Activated T-cell treated with anti-CD3 and anti-CD28 coated beads, Interleukin-2, amount 50 U/mL, for 24 hours (primary cell): ENCODE data around the gene HMGN1.

Source experiments
- DNase-seq: peaks from one replicate; pipeline ENCODE4 v3.0.0-alpha.2; 2020
- H3K27ac Mint-ChIP-seq: 2 replicates; pipeline ENCODE4 v1.8.0; 2020; ENCODE audit warnings: mild to moderate bottlenecking, mixed read lengths
- H3K27me3 Mint-ChIP-seq: 2 replicates; pipeline ENCODE4 v1.8.0; 2020; ENCODE audit warnings: mixed read lengths
- H3K36me3 Mint-ChIP-seq: 2 replicates; pipeline ENCODE4 v1.8.0; 2020; ENCODE audit warnings: low read depth, mixed read lengths
- H3K4me1 Mint-ChIP-seq: 2 replicates; pipeline ENCODE4 v1.8.0; 2020; ENCODE audit warnings: low read depth, mixed read lengths
- H3K4me3 Mint-ChIP-seq: 2 replicates; pipeline ENCODE4 v1.8.0; 2020; ENCODE audit warnings: mild to moderate bottlenecking, moderate library complexity, mixed read lengths
- H3K9me3 Mint-ChIP-seq: 2 replicates; pipeline ENCODE4 v1.8.0; 2020; ENCODE audit warnings: mixed read lengths

Gene HMGN1

GRCh38 chr21:39349211-39350093, 564 bp upstream of the HMGN1 start:
- peak; percentile 97 for DNase-seq
- H3K4me3 Mint-ChIP-seq: peak overlapping the region; percentile 98
- H3K27me3 Mint-ChIP-seq: peaks cover 3% of the 10 kb centered on the region
- H3K27ac Mint-ChIP-seq: peak overlapping the region; percentile 99
- H3K9me3 Mint-ChIP-seq: no peaks in the 10 kb centered on the region
- H3K4me1 Mint-ChIP-seq: peaks cover 40% of the 10 kb centered on the region
- peaks cover 42% of the 10 kb centered on the region for H3K36me3 Mint-ChIP-seq

GRCh38 chr21:39348040-39348354, 891 bp downstream of the HMGN1 start:
- Mint-ChIP-seq H3K27ac (peak overlapping the region; percentile 91), H3K9me3 (no peaks in the 10 kb centered on the region), H3K27me3 (peaks cover 3% of the 10 kb centered on the region), H3K36me3 (peaks cover 54% of the 10 kb centered on the region), H3K4me3 (peak overlapping the region; percentile 89), H3K4me1 (peaks cover 48% of the 10 kb centered on the region)
- DNase-seq: no peak

GRCh38 chr21:39347537-39347936, 1.4 kb downstream of the HMGN1 start:
- peaks cover 48% of the 10 kb centered on the region for H3K4me1 Mint-ChIP-seq
- H3K4me3 Mint-ChIP-seq: peak overlapping the region; percentile 89
- H3K27me3 Mint-ChIP-seq: no peaks in the 10 kb centered on the region
- H3K27ac Mint-ChIP-seq: peak overlapping the region; percentile 91
- no peaks in the 10 kb centered on the region for H3K9me3 Mint-ChIP-seq
- DNase-seq: no peak
- H3K36me3 Mint-ChIP-seq: peaks cover 59% of the 10 kb centered on the region

DNA sequence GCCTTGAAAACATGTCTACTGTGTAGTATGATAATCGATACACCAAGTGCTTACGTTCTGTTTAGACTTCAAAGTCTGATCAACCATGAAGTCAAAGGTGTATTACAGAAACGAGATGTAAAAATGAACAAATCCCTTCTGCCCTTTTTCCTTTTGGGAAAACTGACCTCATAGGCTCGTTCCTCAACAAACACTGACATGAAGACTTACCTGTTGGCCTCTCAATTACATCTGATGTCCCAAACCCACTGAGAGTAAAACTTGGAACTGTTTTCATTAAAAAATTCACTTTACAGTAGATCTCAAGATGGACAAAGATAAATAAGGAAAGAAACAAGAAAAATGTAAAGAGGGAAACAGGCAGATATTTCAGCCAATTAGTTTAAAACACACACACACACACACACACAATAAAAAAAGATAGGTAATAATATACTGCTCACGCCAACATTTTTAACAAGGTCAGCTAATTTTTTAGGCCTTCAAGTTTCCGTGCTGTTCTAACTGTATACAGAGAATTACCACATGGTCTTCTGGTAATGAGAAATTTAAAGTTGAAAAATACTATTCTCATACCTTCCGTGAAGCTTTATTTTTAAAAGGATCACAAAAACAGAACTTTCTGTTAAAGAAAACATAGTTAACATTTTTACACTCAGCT, 2.1 kb downstream of the HMGN1 start:
- H3K36me3 Mint-ChIP-seq: peaks cover 66% of the 10 kb centered on the region

DNA sequence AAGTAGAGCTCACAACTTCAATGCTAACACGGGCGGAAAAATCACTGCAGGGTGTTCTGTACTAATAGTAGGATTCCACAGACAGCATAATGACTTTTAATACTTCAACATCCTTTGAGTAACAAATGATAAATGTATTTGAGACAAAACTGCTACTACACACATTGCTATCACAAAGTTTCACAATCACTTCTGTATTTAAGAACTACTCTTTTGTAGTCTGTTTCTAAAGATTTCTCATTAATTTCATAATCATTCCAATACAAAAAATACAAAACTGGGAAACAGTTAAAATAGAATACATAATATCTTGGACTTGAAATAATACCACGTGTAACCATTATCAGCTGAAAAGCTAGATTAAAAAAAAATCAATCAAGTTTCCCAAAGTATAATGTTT, 2.7 kb downstream of the HMGN1 start:
- DNase-seq: no peak
- peaks cover 72% of the 10 kb centered on the region for H3K36me3 Mint-ChIP-seq
- H3K27me3 Mint-ChIP-seq: no peaks in the 10 kb centered on the region
- peak overlapping the region; percentile 87 for H3K27ac Mint-ChIP-seq
- H3K4me3 Mint-ChIP-seq: peak overlapping the region; percentile 89
- H3K9me3 Mint-ChIP-seq: no peaks in the 10 kb centered on the region
- peaks cover 48% of the 10 kb centered on the region for H3K4me1 Mint-ChIP-seq

More for the DNA sequence above, 2.1 kb downstream of the HMGN1 start:
- peaks cover 48% of the 10 kb centered on the region for H3K4me1 Mint-ChIP-seq
- H3K27me3 Mint-ChIP-seq: no peaks in the 10 kb centered on the region
- H3K9me3 Mint-ChIP-seq: no peaks in the 10 kb centered on the region
- H3K27ac Mint-ChIP-seq: peak overlapping the region; percentile 87
- peak overlapping the region; percentile 89 for H3K4me3 Mint-ChIP-seq
- DNase-seq: no peak

- H3K9me3 Mint-ChIP-seq: no peaks in the 10 kb centered on the region
- peak overlapping the region; percentile 87 for H3K27ac Mint-ChIP-seq
- no peaks in the 10 kb centered on the region for H3K27me3 Mint-ChIP-seq
- H3K4me1 Mint-ChIP-seq: peaks cover 45% of the 10 kb centered on the region
- H3K36me3 Mint-ChIP-seq: peaks cover 78% of the 10 kb centered on the region
- H3K4me3 Mint-ChIP-seq: peak overlapping the region; percentile 89
- DNase-seq: no peak
Measured at GRCh38 chr21:39345440-39345839, 3.4 kb downstream of the HMGN1 start.

DNA sequence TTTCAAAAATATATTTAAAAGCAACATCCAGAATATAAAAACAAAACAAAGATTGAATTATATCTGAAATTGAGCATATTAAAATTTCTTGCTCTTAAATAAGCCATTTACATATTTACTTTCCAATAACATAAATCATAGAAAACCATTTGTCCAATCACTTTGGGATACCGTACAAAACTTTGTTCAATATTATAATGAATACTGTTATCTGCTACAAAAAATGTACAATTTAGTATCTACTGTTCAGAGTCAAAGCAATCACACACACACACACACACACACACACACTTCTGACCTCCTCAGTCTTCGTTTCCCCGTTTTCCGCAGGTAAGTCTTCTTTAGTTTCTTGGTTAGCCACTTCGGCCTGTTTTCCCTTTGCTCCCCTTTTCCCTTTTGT, 4.0 kb downstream of the HMGN1 start:
- Mint-ChIP-seq H3K36me3 (peaks cover 78% of the 10 kb centered on the region), H3K27ac (peak overlapping the region; percentile 87), H3K9me3 (no peaks in the 10 kb centered on the region), H3K27me3 (no peaks in the 10 kb centered on the region), H3K4me3 (peak overlapping the region; percentile 89), H3K4me1 (peaks cover 39% of the 10 kb centered on the region)
- no peak for DNase-seq

- no peaks in the 10 kb centered on the region for H3K27me3 Mint-ChIP-seq
- DNase-seq: no peak
- H3K36me3 Mint-ChIP-seq: peaks cover 55% of the 10 kb centered on the region
- H3K27ac Mint-ChIP-seq: no peak overlapping the region
- peaks cover 25% of the 10 kb centered on the region for H3K4me1 Mint-ChIP-seq
- H3K4me3 Mint-ChIP-seq: no peak overlapping the region
- H3K9me3 Mint-ChIP-seq: no peaks in the 10 kb centered on the region
Measured at GRCh38 chr21:39341249-39341923, 7.5 kb downstream of the HMGN1 start.

- H3K4me1 Mint-ChIP-seq: peaks cover 18% of the 10 kb centered on the region
- H3K27ac Mint-ChIP-seq: no peak overlapping the region
- peaks cover 48% of the 10 kb centered on the region for H3K36me3 Mint-ChIP-seq
- no peak overlapping the region for H3K4me3 Mint-ChIP-seq
- H3K9me3 Mint-ChIP-seq: no peaks in the 10 kb centered on the region
- no peak for DNase-seq
- H3K27me3 Mint-ChIP-seq: no peaks in the 10 kb centered on the region
Measured at GRCh38 chr21:39340687-39341086, 8.2 kb downstream of the HMGN1 start.

GRCh38 chr21:39339231-39339630, 9.7 kb downstream of the HMGN1 start:
- H3K9me3 Mint-ChIP-seq: no peaks in the 10 kb centered on the region
- H3K27me3 Mint-ChIP-seq: no peaks in the 10 kb centered on the region
- H3K4me3 Mint-ChIP-seq: no peak overlapping the region
- no peak overlapping the region for H3K27ac Mint-ChIP-seq
- H3K4me1 Mint-ChIP-seq: peaks cover 7% of the 10 kb centered on the region
- peaks cover 34% of the 10 kb centered on the region for H3K36me3 Mint-ChIP-seq
- no peak for DNase-seq

DNA sequence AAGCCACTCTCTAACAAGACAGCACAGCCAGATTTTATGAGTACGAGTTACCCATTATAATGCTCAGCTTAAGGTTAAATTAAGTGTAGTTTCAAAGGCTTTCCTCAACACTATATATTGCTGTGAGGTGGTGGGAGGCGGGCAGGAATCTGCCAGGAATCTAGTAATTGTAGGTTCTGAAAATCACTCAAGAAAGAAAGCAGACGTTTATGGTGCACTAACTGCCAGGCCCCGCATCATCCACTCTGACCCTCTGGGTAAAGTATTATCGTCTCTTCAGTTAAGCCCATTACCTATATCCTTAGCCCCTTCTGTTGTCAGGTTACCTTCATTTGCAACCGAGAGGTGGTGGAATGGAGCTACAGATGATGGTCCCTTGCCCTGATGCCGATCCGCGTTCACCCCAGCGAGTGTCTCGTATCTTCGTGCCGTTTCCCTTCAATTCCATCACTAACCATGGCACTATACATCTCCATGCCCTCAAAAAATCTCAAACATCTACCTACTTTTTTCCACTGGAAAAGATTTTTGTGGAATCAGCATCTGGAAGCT, 12.4 kb downstream of the HMGN1 start:
- Mint-ChIP-seq H3K9me3 (no peaks in the 10 kb centered on the region), H3K36me3 (peaks cover 9% of the 10 kb centered on the region), H3K4me3 (no peak overlapping the region), H3K27ac (no peak overlapping the region), H3K27me3 (no peaks in the 10 kb centered on the region), H3K4me1 (no peaks in the 10 kb centered on the region)
- DNase-seq: no peak

DNA sequence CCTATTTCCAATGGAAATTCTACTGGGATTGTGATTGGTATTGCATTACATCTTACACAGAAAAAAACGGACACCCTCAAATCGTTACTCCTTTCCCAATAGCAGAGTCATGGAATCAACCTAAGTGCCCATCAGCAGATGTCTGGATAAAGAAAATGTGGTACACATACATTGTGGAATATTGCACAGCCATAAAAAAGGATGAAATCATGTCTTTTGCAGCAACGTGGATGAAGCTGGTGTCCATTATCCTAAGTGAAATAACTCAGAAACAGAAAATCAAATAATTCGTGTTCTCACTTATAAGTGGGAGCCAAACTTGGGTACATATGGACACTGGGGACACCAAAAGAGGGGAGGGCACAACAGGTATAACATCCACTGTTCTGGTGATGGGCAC, 14.3 kb downstream of the HMGN1 start:
- Mint-ChIP-seq H3K9me3 (no peaks in the 10 kb centered on the region), H3K4me3 (no peak overlapping the region), H3K36me3 (no peaks in the 10 kb centered on the region), H3K27ac (no peak overlapping the region), H3K4me1 (no peaks in the 10 kb centered on the region), H3K27me3 (no peaks in the 10 kb centered on the region)
- DNase-seq: no peak

DNA sequence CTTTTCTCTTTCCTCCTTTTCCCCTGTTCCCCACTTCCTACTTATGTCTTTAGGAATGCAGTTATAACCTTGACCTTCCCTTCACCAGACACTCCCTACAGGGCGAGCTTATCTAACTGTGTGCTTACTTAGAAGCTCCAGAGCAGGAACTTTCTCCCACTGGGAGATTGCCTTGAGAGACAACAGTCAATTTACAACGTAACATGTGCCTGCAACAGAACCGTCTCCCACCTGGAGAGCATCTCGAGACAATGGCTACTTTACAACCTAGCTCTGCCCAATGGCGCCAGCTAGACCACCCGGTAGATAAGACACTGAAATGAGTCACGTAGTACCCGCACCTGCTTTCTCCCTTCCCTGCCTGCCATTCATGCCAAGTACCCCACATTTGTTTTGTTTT, 16.7 kb downstream of the HMGN1 start:
- H3K9me3 Mint-ChIP-seq: no peaks in the 10 kb centered on the region
- no peak overlapping the region for H3K27ac Mint-ChIP-seq
- DNase-seq: no peak
- H3K36me3 Mint-ChIP-seq: no peaks in the 10 kb centered on the region
- no peaks in the 10 kb centered on the region for H3K4me1 Mint-ChIP-seq
- H3K4me3 Mint-ChIP-seq: no peak overlapping the region
- H3K27me3 Mint-ChIP-seq: no peaks in the 10 kb centered on the region

DNA sequence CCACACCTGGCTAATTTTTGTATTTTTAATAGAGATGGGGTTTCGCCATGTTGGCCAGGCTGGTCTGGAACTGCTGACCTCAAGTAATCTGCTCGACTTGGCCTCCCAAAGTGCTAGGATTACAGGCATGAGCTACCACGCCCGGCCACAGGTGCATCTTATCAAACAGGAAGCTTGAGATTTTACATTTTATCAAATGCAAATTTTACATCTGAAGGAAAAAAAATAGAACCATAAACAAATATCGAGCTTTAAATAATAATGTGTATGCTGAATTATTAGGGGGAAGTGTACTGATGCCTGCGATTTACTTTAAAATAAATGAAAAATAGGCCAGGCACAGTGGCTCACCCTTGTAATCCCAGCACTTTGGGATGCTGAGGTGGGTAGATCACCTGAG, 18.9 kb downstream of the HMGN1 start:
- no peak overlapping the region for H3K4me3 Mint-ChIP-seq

More for the DNA sequence above, 18.9 kb downstream of the HMGN1 start:
- no peaks in the 10 kb centered on the region for H3K9me3 Mint-ChIP-seq
- no peaks in the 10 kb centered on the region for H3K36me3 Mint-ChIP-seq
- H3K4me1 Mint-ChIP-seq: no peaks in the 10 kb centered on the region
- peaks cover 3% of the 10 kb centered on the region for H3K27me3 Mint-ChIP-seq
- DNase-seq: no peak
- no peak overlapping the region for H3K27ac Mint-ChIP-seq
